GM19372 (cell line): ENCODE data around the gene TNFRSF1A.

Experiments
- ATAC-seq: cut with Tn5 transposase; IDR thresholded peaks from one replicate; pipeline ENCODE4 v1.9.1; 2021; ENCODE audit warnings: mild to moderate bottlenecking, low read depth, moderate library complexity; ENCODE audit not compliant: unreplicated experiment

The TNFRSF1A gene

DNA sequence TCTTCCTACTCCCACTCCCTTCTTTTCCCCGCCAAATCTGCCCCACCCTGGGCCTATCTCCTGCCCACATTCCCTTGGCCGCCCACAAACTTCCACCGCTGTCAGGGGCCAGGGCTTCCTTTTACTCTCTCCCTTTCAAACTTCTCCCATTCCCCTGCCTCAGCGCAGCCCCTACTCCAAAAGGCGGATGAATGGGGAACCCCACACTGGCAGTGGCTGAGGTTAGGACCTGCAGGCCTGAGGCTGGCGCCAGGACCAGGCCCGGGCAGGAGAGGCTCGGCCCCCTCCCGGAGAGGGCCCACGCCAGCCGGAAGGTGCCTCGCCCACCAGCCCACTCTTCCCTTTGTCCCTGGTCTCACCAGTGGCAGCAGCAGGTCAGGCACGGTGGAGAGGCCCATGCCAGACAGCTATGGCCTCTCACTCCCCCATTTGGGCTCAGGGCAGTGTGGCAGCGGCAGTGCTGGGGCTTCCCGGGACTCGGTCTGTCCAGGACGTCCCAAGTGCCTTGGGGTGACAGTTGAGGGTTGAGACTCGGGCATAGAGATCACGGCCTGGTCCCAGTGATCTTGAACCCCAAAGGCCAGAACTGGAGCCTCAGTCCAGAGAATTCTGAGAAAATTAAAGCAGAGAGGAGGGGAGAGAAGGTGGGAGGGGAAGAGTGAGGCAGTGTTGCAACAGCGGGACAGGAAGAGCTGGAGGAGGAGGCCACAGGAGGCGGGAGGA lies at the start of gene TNFRSF1A:
Gene TNFRSF1A, minus strand, starts transcription at position 660 of the 723 bp plus-strand sequence. Its CDS starts 262 bp downstream, at position 398.
- ATAC-seq = no peak

DNA sequence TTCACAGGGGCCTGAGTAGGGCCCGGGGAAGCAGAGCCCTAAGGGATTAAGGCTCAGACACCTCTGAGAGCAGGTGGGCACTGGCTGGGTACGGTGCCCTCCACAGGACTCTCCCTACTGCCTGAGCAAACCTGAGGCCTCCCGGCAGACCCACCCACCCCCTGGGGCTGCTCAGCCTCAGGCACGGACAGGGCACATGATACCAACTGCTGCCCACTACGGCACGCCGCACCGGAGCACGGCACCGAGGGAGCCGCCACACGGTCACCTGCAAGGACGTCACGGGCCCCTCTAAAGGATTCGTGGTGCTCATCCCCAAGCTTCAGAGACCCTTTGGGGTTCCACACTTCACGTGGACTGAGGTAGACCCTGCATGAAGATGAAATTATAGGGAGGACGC lies 49.1 kb upstream of the TNFRSF1A start:
- no peak for ATAC-seq

DNA sequence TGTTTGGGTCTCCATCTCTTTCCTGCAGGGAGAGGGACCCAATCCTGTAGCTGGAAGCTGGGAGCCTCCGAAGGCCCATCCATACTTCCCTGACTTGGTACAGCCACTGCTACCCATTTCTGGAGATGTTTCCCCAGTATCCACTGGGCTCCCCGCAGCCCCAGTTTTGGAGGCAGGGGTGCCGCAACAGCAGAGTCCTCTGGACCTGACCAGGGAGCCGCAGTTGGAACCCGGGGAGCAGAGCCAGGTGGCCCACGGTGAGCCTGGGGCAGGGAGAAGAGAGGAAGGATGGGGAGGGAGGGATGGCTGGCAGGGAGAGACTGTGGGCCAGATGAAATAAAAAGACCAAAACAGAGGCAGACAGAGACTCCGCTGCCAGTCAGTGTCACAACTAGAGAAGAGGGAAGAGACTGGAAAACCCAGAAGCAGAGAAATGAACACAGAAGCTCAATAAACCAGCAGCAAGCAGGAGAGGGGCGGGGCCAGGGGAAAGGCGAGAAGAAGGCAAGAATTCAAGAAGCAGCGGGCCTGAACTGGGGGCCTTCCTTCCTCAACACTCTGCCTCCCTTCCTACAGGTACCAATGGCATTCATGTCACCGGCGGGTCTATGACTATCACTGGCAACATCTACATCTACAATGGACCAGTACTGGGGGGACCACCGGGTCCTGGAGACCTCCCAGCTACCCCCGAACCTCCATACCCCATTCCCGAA lies 48.4 kb upstream of the TNFRSF1A start:
- no peak for ATAC-seq

- no peak for ATAC-seq
Measured at GRCh38 chr12:6387541-6387940, 45.7 kb upstream of the TNFRSF1A start.

- no peak for ATAC-seq
Measured at GRCh38 chr12:6386491-6386890, 44.6 kb upstream of the TNFRSF1A start.

GRCh38 chr12:6386038-6386437 lies 44.2 kb upstream of the TNFRSF1A start:
- ATAC-seq = no peak

DNA sequence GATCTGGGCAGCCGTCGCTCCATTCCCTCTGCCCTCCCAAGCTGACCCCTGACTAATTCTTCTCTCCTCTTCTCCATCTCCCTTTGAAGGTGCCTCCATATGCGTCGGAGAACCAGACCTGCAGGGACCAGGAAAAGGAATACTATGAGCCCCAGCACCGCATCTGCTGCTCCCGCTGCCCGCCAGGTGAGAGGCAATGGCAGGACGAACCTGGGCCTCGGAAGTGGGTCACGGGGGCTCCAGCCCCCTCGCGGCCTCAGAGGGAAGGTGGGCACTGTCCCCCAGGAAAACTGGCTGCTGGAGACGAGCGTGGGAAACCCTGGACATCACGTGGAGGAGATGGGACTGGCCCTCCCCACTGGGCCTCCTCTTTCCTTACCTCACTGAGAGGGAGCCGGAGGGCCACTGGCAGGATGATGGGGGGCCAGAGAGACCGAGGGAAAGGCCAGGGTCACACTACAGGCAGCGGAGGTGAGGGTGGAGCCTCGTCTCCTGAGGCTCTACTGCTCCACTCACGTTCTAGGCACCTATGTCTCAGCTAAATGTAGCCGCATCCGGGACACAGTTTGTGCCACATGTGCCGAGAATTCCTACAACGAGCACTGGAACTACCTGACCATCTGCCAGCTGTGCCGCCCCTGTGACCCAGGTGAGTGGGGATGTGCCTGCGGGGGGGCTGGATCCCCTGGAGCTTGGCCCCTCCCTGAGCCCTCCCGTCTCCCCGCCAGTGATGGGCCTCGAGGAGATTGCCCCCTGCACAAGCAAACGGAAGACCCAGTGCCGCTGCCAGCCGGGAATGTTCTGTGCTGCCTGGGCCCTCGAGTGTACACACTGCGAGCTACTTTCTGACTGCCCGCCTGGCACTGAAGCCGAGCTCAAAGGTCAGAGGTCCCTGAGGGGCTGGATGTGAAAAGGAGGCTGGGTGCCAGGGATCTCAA lies 42.9 kb upstream of the TNFRSF1A start:
- ATAC-seq = no peak

DNA sequence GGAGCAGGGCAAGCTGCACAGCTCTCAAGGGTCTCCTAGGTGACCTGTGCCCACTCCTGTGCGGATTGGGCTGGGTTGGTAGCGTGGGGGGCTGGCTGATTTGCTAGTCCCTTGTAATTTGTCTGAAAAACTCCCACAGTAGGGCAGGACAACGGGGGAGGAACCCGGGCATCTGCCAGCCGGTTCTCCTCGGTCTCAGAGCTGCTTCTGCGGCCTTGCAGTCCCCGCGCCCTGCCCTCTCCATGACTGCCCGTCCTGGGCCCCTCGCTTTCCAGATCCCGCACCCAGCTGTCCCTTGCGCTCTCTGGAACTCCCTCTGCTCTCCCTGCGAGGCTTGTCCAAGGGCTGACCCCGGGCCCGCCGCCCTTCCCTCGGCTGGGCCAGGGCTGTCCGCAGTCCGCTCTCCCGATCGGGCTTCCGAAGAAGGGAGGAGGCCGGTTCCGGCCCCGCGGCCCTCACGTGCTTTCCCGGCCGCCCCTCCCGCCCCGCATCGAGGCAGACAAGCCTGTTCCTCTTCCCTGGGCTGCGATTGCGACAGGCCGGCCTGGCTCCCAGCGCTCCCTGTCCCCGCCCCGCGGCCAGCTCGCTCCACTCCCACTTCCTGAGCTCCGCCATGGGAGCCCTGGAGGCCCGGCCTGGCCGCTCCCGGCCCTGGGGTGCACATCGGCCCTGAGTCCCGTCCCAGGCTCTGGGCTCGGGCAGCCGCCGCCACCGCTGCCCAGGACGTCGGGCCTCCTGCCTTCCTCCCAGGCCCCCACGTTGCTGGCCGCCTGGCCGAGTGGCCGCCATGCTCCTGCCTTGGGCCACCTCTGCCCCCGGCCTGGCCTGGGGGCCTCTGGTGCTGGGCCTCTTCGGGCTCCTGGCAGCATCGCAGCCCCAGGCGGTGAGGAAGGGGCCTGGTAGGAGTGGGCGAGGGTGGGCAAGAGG lies 42.0 kb upstream of the TNFRSF1A start, which contains the start of gene LTBR:
Gene LTBR, plus strand, starts transcription at position 591 of the 927 bp plus-strand sequence. Its CDS starts 197 bp downstream, at position 788.
- ATAC-seq = no peak

DNA sequence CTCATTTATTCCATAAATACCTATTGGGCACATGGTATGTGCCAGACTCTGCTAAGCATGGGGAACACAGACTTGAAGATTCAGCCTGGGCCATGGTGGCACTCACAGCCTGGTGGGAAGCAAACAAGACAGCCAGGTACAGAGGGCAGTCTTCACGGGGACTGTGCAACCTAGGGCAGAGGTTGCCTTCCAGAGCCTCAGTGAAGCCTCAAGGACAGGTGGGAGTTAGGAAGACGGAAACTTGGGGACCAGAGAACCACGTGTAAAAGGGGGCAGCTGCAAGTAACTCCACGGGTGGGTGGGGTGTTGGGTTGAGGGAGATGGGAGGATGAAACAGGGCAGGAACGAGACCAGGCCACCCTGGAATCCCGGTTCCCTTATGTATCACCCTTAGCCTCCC lies 41.1 kb upstream of the TNFRSF1A start:
- ATAC-seq = no peak

DNA sequence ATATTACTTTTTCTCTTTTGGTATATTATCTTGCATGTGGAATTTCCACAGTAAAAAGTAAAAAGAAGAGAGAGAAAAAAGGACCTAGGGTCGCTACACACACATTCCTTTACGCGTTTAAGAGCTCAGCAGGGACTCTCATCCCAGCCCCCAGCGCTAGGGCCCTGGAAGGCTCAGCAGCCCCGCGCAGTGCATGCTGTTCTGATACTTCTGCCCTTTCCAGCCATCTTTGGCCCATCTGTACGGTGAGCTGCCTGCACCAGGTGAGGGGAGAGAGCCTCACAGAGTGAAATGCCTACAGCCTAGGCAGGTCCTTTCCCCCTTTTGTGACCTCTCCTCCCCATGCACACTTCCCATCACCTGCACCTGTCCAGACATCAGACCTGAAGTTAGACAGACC lies 40.5 kb upstream of the TNFRSF1A start:
- ATAC-seq = no peak

DNA sequence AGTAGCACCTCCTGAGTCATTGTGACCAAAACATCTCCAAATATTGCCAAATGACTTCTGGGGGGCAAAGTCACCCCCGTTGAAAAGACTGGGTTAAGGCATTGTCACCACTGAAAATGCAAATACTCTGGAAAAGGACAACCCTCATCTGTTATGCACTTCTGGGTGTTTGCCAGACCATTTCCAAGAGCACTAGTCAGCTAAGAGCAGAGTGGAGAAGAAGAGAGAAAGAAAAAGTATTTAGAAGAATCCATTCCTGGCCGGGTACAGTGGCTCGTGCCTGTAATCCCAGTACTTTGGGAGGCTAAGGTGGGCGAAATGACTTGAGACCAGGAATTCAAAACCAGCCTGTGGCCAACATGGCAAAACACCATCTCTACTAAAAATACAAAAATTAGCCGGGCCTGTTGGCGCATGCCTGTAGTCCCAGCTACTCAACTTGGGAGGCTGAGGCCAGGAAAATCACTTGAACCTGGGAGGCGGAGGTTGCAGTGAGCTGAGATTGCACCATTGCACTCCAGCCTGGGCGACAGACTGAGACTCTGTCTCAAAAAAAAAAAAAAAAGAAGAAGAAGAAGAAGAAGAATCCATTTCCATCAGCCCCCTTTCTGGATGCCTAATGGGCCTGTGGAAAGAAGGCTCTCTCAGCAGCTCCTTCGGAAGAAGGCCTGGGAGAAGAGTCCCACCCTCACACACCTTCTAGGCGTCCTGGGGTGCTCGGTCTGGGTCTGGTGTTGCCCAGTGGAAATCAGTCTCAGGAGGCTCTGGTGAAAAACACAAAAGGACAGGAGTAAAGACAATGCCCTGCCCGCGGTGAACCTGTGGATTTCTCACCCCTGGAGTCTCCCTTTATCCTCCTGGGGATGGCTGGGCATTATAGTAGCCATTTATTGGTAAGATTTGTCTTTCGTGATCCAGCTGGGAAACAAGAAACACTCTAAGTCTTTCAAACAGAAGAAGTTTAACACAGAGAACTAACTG lies 38.6 kb upstream of the TNFRSF1A start:
- no peak for ATAC-seq

DNA sequence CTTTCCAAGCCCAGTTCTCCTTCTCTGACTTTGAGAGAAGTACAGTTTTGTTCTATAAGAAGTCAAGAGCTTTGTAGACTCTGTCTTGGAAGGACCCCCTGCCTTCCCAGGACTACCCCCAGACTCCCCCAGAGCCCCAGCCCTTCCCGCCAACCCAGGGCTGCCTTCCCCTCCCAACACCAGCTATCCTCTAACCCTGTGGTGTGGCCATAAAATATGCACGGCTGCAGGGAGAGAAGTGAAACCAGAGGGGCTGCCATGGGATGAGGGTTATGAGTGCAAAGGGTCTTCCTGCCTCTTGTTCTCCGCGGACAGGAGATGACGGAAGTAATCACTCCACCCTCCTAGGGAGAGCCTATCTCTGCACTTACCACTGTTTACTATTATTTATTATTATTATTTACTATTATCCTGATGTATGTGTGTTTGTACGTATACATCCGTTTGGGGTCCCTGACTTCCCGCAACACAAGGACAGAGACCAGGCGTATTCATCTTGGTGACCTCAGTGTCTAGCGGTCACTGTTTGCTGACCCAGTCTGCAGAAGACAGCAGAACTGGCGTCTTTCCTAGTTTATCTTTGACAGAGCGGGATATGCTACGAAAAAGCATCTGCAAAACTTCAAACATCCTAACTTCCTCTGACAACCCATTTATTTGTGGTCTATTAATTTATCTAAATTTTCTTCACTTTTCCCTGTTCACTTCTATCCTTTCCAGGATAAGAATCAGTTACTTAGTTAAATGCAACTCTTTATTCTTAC lies 37.0 kb upstream of the TNFRSF1A start:
- no peak for ATAC-seq

- no peak for ATAC-seq
Measured at GRCh38 chr12:6377667-6377994, 35.8 kb upstream of the TNFRSF1A start.

DNA sequence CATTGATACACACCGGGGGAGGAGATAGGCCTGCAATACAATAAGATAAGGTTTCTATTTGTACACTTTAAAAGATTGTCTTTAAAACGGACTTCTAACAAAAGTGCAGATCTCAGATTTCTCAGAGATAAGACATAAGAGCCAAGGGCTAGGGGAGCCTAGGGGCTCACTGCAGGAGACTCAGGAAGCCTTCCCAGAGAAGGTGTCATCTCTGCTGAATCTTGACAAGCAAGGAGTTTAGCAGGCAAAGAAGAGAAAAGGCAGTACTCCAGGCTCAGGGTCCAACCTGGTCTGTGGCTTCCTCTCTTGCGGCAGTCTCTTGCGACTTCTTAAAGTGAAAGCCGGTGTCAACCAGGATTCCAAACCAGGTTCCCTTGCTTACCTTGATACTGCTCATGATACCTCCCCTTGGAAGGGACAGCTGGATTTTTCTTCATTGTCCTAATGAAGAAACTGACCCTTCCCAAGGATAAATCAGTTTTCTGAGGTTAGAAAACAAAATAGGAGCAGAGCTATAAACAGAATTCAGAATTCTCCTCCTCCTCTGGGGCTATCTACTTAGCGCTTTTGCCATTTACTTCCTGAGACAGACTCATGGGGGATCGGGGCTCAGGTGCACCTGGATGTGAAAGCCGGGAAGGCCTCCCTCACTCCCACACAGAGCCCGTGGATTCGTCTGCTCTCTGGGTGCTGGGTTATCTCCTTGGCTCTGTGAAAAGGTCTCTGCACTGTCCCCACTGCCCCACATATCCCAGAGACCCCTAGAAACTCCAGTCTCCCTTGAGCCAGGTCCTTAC lies 35.2 kb upstream of the TNFRSF1A start:
- ATAC-seq = no peak

DNA sequence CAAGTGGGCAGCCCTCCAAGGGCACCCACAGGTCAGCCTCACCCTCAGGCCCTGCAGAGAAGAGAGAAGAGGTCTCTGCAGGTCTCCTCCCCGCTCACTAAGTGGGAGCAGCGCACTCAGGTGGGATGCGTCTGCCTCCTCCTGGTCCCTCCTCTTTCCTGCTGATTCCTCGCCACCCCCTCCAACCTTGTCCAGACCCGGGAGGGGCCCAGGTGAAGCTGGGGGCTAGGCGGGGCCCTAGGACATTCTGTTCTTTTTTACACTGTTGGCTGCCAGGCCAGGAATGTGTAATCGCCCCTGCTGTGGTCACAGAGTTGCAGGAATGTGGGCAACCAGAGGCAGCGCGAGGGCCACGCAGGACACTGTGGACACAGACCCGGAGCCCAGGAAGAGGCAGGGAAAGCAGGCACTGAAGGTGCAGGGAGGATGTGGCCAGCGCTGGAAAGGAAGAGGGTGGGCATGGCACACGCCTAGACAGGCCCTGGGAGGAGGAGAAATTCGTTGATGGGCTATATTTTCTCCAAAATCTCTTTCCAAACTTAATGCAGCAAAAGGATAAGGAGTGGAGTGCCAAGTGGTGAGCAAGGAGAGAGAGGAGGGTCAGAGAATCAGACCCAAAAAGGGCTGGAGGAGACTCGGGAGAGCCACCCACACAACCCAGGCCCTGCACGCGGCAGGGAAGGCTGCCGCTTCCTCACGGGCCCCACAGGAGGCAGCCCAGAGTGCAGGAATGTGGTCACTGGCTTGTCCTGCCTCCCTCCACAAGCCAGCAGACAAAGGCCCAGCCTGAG lies 34.4 kb upstream of the TNFRSF1A start:
- ATAC-seq = no peak

DNA sequence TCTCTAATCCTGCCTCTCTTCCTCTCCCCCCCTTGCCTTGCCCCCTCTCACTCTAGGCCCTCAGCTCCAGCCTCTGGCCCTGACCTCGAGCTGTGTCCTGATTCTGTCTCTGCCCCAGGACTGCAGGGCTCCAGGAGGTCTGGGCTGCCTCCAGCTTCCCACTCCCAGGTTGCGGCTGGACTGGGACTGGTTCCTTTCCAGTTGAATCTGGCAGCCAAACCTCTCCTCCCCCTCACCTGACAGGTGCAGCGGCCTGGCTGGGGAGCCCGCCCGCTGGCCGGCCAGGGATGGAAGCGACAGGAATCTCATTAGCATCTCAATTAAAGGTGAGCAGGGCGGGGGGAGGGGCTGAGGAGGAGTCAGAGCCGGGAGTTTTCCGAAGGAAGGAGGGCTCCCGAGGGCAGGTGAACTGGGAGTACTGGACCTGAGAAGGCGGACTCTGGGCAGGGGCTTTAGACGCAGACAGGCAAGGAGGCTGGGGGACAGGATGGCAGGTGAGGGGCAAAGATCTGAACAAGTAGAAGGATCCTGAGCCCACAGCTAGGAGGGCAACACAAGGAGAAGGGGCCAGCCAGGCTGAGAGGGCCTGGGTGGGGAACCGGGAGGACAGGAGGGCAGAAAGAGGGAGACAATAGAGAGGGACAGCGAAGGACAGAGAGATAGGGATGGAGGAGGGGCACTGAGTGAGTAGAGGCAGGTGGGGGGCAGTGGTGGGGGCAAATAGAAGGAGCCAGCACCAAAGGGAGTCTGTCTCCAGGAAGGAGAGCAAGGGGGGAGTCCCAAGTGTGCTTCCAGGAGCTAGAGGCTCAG lies 33.6 kb upstream of the TNFRSF1A start, which contains the start of gene SCNN1A:
Gene SCNN1A, minus strand, starts transcription at position 295 of the 810 bp plus-strand sequence. CDS start 780 bp downstream, outside the sequence.
- ATAC-seq = no peak
